ENCODE results near the gene PRAF2. TPM values are rescaled to one million over a fixed set of nuclear protein-coding genes. Genes with fewer than 3 reads are reported as not detected.

PRAF2 gene, protein sequence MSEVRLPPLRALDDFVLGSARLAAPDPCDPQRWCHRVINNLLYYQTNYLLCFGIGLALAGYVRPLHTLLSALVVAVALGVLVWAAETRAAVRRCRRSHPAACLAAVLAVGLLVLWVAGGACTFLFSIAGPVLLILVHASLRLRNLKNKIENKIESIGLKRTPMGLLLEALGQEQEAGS
- total RNA-seq: 10 to 100 TPM; 19.7 to 22.6 TPM

DNA sequence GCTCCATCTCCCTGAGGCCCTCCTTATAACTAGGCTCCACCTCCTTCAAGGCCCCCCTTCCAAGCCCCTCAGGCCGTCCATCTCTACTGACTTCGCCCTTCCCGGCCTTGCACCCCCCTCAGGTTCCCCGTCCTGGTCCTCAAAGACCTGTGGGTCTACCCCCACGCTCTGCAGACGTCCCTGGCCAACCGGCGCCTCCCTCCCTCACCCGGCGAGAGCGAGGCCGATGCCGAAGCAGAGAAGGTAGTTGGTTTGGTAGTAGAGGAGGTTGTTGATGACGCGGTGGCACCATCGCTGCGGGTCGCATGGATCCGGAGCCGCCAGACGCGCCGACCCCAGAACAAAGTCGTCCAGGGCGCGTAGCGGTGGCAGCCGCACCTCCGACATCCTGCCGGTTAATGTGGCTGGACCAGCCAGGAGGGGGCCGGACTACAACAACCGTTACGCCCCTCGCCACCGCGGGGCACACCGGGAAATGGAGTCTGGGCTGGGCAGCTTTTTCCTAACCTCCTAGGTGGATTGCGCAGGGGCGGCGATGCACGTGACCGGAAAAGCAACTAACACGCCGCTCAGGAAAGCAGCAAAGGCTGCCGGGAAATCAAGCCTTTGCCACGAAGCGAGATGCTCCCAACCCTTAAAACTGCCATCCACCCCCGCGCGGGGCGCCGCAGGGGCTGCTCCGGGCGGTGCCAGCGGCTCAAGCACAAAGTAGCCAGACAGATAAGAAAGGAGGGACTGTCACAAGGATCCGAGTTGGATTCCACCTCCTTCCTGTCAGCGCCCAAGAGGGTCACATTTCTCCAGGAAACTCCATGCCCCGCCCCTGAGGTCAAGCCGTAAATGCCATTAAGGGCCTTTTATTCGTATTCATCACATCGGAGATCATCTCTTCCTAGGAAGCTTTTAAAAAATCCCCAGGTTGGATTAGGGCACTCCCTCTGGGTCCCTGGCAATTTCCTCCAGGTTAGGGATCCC, at the start of gene PRAF2:
Gene PRAF2 (minus strand): TSS at position 402 of the 975 bp plus-strand sequence. CDS start 15 bp downstream, at position 387.
- no peaks in the 10 kb centered on the region for H3K27me3 Mint-ChIP-seq (ENCODE audit: low read depth)
- ATAC-seq (peak; percentile 97), DNase-seq (peak; percentile 94)
- H3K4me1 Mint-ChIP-seq (ENCODE audit: low read depth): peaks cover 32% of the 10 kb centered on the region
- POLR2A ChIA-PET: interaction anchor here (1.0 to 1.4 kb wide), 2 partner anchors 8 to 18 kb away, joined by 3 read pairs; no protein-coding TSS in a partner anchor
- H3K9me3 Mint-ChIP-seq (ENCODE audit: insufficient read depth): no peaks in the 10 kb centered on the region
- CTCF ChIA-PET: no interaction called here
- H3K27ac Mint-ChIP-seq: peak within 1 kb of the TSS; percentile 87
- peak within 1 kb of the TSS; percentile 84 for H3K4me3 Mint-ChIP-seq
- H3K36me3 Mint-ChIP-seq (ENCODE audit: low read depth): peaks cover 16% of the 10 kb centered on the region

DNA sequence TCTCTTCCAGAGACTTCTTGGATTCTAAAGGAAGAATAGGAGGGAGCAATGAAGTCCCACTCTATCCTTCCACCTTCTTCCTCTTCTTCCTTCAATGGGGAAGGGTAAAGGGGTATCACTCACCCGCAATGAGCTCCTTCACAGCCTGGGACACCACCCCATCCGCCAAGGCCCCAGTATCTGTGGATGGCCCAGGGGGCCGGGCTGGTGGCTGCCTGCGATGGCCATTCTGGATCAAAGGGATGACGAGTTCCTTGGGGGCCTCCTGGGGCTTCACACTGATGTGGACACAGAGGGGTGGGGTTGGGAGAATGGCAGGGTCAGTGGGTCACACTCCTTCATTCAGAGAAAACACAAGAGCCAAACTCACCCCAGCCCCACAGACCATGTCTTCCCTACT, 48.7 kb upstream of the PRAF2 start:
- H3K4me3 Mint-ChIP-seq: peak overlapping the region; percentile 97
- H3K27me3 Mint-ChIP-seq (ENCODE audit: low read depth): no peaks in the 10 kb centered on the region
- no peak overlapping the region for H3K27ac Mint-ChIP-seq
- POLR2A ChIA-PET: interaction anchor here (0.7 kb wide), 1 partner anchor 42 kb away, joined by 3 read pairs; no protein-coding TSS in a partner anchor
- H3K36me3 Mint-ChIP-seq (ENCODE audit: low read depth): peaks cover 23% of the 10 kb centered on the region
- H3K4me1 Mint-ChIP-seq (ENCODE audit: low read depth): peaks cover 29% of the 10 kb centered on the region
- ATAC-seq: no peak
- CTCF ChIA-PET: interaction anchor here (0.9 kb wide), 1 partner anchor 33 kb away, joined by 5 read pairs; no protein-coding TSS in a partner anchor
- no peaks in the 10 kb centered on the region for H3K9me3 Mint-ChIP-seq (ENCODE audit: insufficient read depth)
- no peak for DNase-seq

DNA sequence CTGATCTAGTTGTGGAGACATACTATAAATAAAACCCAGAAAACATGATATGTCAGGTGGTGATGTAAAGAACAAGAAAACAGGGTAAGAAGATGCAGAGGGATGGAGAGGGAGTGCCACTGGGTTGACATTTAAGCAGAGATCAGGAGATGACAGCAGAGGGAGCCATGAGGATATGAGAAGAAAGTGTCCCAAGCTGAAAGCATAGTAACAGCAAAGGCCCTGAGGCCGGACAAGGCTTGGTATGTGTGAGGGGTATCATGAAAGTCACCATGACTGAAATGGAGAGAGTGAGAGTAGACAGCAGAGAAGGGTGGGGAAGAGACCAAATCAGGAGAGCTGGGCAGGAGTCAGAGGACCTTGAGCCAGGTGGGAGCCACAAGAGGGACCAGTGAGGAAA, 46.3 kb upstream of the PRAF2 start:
- H3K4me1 Mint-ChIP-seq (ENCODE audit: low read depth): peaks cover 41% of the 10 kb centered on the region
- H3K36me3 Mint-ChIP-seq (ENCODE audit: low read depth): peaks cover 40% of the 10 kb centered on the region
- DNase-seq (no peak), ATAC-seq (no peak)
- no peaks in the 10 kb centered on the region for H3K9me3 Mint-ChIP-seq (ENCODE audit: insufficient read depth)
- no peak overlapping the region for H3K4me3 Mint-ChIP-seq
- POLR2A ChIA-PET: no interaction called here
- CTCF ChIA-PET: interaction anchor here (1.0 kb wide), 1 partner anchor 36 kb away, joined by 4 read pairs; no protein-coding TSS in a partner anchor
- no peaks in the 10 kb centered on the region for H3K27me3 Mint-ChIP-seq (ENCODE audit: low read depth)
- no peak overlapping the region for H3K27ac Mint-ChIP-seq

DNA sequence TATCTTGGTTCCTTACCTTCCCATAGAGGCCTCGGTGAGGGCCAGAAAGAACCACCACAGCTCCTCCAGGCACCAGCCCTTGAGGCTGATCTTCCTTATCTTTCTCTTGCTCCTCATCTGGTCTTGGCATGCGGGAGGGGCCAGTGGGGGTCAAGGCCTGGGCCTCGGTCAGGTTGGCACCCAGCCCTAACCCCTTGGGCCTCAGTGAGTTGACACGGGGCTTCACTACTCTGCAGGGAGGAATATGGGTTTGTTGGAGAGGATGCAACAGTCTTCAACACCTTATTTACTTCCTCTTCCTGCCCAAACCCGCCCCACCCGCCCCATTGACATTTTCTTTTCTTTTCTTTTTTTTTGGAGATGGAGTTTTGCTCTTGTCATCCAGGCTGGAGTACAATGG, 43.8 kb upstream of the PRAF2 start:
- H3K9me3 Mint-ChIP-seq (ENCODE audit: insufficient read depth): no peaks in the 10 kb centered on the region
- peak overlapping the region; percentile 95 for H3K27ac Mint-ChIP-seq
- POLR2A ChIA-PET: no interaction called here
- no peak for ATAC-seq
- CTCF ChIA-PET: no interaction called here
- peak overlapping the region; percentile 77 for H3K4me3 Mint-ChIP-seq
- peaks cover 40% of the 10 kb centered on the region for H3K36me3 Mint-ChIP-seq (ENCODE audit: low read depth)
- H3K27me3 Mint-ChIP-seq (ENCODE audit: low read depth): no peaks in the 10 kb centered on the region
- H3K4me1 Mint-ChIP-seq (ENCODE audit: low read depth): peaks cover 31% of the 10 kb centered on the region
- no peak for DNase-seq

DNA sequence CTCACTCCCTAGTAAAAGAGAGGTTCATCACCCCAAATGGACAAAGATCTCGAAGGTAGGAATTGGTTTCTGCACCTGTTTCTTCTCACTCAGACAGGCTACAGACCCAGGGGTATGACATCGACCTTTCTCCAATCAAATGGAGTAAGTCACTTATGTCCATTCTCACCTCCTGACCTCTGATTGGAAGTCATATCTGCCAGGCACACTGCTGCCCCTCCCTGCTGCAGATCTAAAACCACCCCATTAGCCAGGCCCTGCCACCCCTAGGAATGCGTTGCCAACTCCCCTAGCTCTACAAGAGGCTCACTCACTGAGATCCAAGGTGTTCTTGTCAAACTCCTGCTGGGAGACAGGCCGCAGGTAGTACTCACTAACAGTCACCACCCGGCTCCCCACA, 42.9 kb upstream of the PRAF2 start:
- ATAC-seq (no peak), DNase-seq (no peak)
- ChIA-PET POLR2A (no interaction called here), CTCF (no interaction called here)
- peaks cover 24% of the 10 kb centered on the region for H3K4me1 Mint-ChIP-seq (ENCODE audit: low read depth)
- H3K9me3 Mint-ChIP-seq (ENCODE audit: insufficient read depth): no peaks in the 10 kb centered on the region
- peaks cover 45% of the 10 kb centered on the region for H3K36me3 Mint-ChIP-seq (ENCODE audit: low read depth)
- peak overlapping the region; percentile 81 for H3K27ac Mint-ChIP-seq
- peak overlapping the region; percentile 34 for H3K4me3 Mint-ChIP-seq
- no peaks in the 10 kb centered on the region for H3K27me3 Mint-ChIP-seq (ENCODE audit: low read depth)

DNA sequence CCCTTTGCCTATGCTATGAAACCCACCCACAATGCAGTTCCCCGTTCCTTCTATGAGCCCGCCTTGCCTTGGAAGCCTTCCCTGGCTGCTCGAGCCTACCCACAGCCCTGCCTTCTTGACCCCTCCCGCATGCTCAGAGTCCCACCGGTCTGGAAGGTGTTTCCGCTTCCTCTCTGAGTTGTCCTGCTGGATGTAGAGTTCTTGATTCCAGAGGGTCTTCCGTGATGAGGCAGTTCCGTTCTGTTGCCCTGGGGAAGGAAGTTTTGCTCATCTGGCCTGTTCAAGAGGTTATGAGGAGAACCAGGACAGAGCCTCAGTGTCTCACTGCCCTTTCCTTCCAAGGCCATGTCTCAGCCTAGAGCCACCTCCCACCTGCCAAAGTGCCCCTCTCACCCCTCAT, 42.3 kb upstream of the PRAF2 start:
- no peaks in the 10 kb centered on the region for H3K9me3 Mint-ChIP-seq (ENCODE audit: insufficient read depth)
- H3K4me1 Mint-ChIP-seq (ENCODE audit: low read depth): peaks cover 19% of the 10 kb centered on the region
- H3K4me3 Mint-ChIP-seq: no peak overlapping the region
- H3K27me3 Mint-ChIP-seq (ENCODE audit: low read depth): no peaks in the 10 kb centered on the region
- ATAC-seq (no peak), DNase-seq (no peak)
- peak overlapping the region; percentile 81 for H3K27ac Mint-ChIP-seq
- peaks cover 41% of the 10 kb centered on the region for H3K36me3 Mint-ChIP-seq (ENCODE audit: low read depth)
- POLR2A ChIA-PET: no interaction called here
- CTCF ChIA-PET: no interaction called here

DNA sequence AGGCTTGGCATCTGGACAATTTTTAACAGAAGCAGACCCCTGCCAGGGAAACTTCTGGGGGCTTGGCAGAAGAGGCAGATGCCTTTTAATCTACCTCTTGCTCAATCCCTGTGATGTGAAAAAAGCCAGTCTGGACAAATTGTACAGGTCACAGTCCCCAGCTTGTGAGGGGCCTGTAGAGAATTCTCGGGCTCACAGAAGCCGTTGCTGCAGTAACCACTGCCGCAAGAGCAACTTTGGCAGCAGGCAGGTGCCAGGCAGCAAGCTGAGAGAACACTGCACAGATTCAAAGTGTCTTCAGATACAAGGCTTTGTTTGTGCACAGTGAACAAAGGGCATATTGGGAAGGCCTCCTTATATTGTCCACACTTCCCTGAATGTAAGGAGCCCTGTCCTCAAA, 38.0 kb upstream of the PRAF2 start:
- no peak overlapping the region for H3K27ac Mint-ChIP-seq
- H3K9me3 Mint-ChIP-seq (ENCODE audit: insufficient read depth): no peaks in the 10 kb centered on the region
- DNase-seq: no peak
- peaks cover 7% of the 10 kb centered on the region for H3K4me1 Mint-ChIP-seq (ENCODE audit: low read depth)
- H3K4me3 Mint-ChIP-seq: no peak overlapping the region
- H3K36me3 Mint-ChIP-seq (ENCODE audit: low read depth): peaks cover 33% of the 10 kb centered on the region
- ATAC-seq: no peak
- ChIA-PET CTCF (no interaction called here), POLR2A (no interaction called here)
- no peaks in the 10 kb centered on the region for H3K27me3 Mint-ChIP-seq (ENCODE audit: low read depth)

DNA sequence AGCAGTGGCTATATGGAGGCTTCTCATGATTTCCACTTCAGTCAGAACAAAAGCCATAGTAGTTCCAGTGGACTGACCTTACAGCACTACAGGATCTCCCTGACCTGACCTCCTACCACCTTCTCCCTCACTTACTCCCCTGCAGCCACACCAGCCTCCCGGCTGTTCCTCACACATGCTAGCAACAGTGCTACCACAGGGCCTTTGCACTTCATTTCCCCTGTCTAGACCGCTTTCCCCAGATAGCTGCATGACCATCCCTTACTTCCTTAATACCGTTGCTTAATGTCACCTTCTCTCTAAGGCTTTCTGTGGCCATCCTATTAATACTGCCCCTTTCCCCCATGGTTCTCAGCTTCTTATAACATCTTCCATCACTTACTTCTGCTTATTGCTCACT, 36.6 kb upstream of the PRAF2 start:
- H3K4me3 Mint-ChIP-seq: no peak overlapping the region
- H3K4me1 Mint-ChIP-seq (ENCODE audit: low read depth): no peaks in the 10 kb centered on the region
- H3K27me3 Mint-ChIP-seq (ENCODE audit: low read depth): no peaks in the 10 kb centered on the region
- peak overlapping the region; percentile 14 for H3K27ac Mint-ChIP-seq
- H3K9me3 Mint-ChIP-seq (ENCODE audit: insufficient read depth): no peaks in the 10 kb centered on the region
- ATAC-seq (no peak), DNase-seq (no peak)
- CTCF ChIA-PET: no interaction called here
- POLR2A ChIA-PET: no interaction called here
- peaks cover 23% of the 10 kb centered on the region for H3K36me3 Mint-ChIP-seq (ENCODE audit: low read depth)

DNA sequence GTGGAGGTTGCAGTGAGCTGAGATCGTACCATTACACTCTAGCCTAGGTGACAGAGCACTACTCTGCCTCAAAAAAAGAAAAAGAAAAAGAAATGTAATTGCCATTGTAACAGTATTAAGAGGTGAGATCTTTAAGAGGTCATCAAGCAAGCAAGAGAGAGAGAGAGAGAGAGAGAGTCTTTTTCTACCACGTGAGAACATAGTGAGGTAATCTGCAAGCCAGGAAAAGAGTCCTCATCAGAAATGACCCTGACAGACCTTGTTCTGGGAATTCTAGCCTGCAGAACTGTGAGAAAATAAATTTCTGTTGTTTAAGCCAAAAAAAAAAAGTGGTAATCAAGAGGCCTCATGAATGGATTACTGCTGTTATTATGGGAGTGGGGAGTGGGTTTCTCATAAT, 34.8 kb upstream of the PRAF2 start:
- Mint-ChIP-seq H3K4me3 (no peak overlapping the region), H3K27me3 (ENCODE audit: low read depth) (no peaks in the 10 kb centered on the region), H3K27ac (no peak overlapping the region), H3K9me3 (ENCODE audit: insufficient read depth) (no peaks in the 10 kb centered on the region), H3K4me1 (ENCODE audit: low read depth) (no peaks in the 10 kb centered on the region), H3K36me3 (ENCODE audit: low read depth) (peaks cover 21% of the 10 kb centered on the region)
- CTCF ChIA-PET: no interaction called here
- no peak for ATAC-seq
- no peak for DNase-seq
- POLR2A ChIA-PET: no interaction called here

DNA sequence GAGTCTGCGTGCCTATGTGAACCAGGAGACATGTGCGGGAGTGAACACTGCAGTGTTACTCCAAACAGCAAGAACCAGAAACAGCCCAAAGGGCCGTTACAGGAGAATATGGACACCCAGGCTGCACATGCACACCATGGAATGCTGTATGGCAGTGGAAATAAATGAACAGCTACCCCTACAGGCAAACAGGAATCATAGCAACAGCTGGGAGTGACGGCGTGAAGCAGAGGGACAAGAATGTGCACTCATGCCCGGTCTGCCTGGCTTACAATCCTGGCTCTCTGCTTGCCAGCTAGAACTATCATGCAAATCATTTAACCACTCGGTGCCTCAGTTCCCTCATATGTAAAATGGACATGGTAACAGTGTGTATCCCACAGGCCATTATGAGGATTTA, 33.1 kb upstream of the PRAF2 start:
- no peak for ATAC-seq
- Mint-ChIP-seq H3K9me3 (ENCODE audit: insufficient read depth) (no peaks in the 10 kb centered on the region), H3K4me1 (ENCODE audit: low read depth) (peaks cover 1% of the 10 kb centered on the region), H3K4me3 (no peak overlapping the region), H3K36me3 (ENCODE audit: low read depth) (peaks cover 11% of the 10 kb centered on the region), H3K27ac (no peak overlapping the region), H3K27me3 (ENCODE audit: low read depth) (no peaks in the 10 kb centered on the region)
- CTCF ChIA-PET: no interaction called here
- POLR2A ChIA-PET: no interaction called here
- DNase-seq: no peak

DNA sequence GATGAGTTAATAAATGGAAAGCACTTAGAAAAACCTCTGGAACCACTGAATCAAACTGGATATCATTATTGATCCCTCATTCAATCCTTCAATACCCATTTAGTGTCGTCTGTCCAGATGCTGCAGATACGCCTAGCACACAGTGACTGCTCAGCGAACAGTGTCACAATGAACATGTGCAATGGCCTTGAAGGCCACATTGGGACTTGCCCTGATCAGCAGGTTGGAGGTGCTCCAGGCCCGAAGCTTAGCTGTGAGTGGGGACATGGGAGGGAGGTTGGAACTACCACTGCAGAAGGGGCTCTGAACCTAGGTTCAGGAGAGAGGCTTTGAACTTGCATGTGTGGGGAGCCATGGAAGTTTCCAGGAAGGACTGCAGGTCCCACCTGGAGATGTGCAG, 32.5 kb upstream of the PRAF2 start:
- no peak overlapping the region for H3K4me3 Mint-ChIP-seq
- H3K36me3 Mint-ChIP-seq (ENCODE audit: low read depth): peaks cover 11% of the 10 kb centered on the region
- ChIA-PET POLR2A (interaction anchor here (0.7 kb wide), 1 partner anchor 78 kb away, joined by 3 read pairs; no protein-coding TSS in a partner anchor), CTCF (no interaction called here)
- DNase-seq (no peak), ATAC-seq (no peak)
- no peaks in the 10 kb centered on the region for H3K27me3 Mint-ChIP-seq (ENCODE audit: low read depth)
- H3K4me1 Mint-ChIP-seq (ENCODE audit: low read depth): peaks cover 7% of the 10 kb centered on the region
- no peak overlapping the region for H3K27ac Mint-ChIP-seq
- H3K9me3 Mint-ChIP-seq (ENCODE audit: insufficient read depth): no peaks in the 10 kb centered on the region

DNA sequence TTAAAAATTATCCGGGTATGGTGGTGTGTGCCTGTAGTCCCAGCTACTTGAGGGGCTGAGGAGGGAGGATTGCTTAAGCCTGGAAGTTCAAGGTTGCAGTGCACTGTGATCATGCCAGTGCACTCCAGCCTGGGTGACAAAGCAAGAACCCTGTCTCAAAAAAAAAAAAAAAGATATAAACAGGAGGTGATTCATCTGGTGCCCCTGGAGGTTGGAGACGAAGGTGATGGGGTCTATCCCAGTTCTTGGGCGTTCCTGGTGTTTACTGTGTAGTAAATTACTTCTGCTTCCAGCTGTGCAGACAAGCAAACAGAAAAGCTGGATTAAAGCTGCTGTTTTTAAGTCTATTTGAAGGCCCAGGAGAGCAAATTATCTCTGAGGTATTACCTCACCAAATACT, 29.8 kb upstream of the PRAF2 start:
- no peak overlapping the region for H3K4me3 Mint-ChIP-seq
- no peaks in the 10 kb centered on the region for H3K27me3 Mint-ChIP-seq (ENCODE audit: low read depth)
- H3K9me3 Mint-ChIP-seq (ENCODE audit: insufficient read depth): no peaks in the 10 kb centered on the region
- ATAC-seq (no peak), DNase-seq (no peak)
- H3K27ac Mint-ChIP-seq: no peak overlapping the region
- ChIA-PET POLR2A (no interaction called here), CTCF (no interaction called here)
- H3K36me3 Mint-ChIP-seq (ENCODE audit: low read depth): peaks cover 3% of the 10 kb centered on the region
- peaks cover 10% of the 10 kb centered on the region for H3K4me1 Mint-ChIP-seq (ENCODE audit: low read depth)
